T-helper 2 cell treated with Interferon-gamma antibody and Interleukin-4, amounts not matched to agents 100 ng/mL and 5 ng/mL, for 36 hours (primary cell): ENCODE measurements around the gene TMPRSS13. TPM values are rescaled to one million over a fixed set of nuclear protein-coding genes. Genes with fewer than 3 reads are reported as not detected.
"Not testable (repeated sequence)": the region's sequence is repeated elsewhere in the genome, so short reads cannot be mapped to it uniquely, and the experiment has no call there.

ENCODE experiments used
- intact Hi-C: fragments of 100-400 bp; cut with micrococcal nuclease; formaldehyde crosslinking; loops from one replicate; pipeline ENCODE4 v1.15.1; 2023
- total RNA-seq: library from RNA; stranded (reverse); gene quantifications from 2 replicates; pipeline ENCODE4 v1.2.3, GENCODE V29; 2022

The TMPRSS13 gene
- total RNA-seq, 1 donor from 2014 or later: 2.8 TPM

GRCh38 chr11:117874253-117874909, 54.8 kb downstream of the TMPRSS13 start:
- intact Hi-C loops: no loop called here

DNA sequence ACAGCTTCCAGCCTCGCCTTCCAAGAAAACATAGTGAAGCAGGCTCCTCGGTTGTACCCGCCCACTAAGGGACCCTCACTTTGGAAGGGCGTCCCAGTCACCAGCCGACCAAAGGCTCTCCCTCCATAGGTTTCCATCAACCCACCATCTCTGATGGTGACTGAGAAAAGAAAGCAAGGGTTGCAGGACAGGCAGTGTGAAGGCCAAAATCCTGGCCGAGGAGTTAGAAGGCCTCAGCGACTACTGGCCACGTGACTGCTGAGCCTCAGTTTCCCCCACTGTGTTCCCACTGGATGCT, 55.4 kb downstream of the TMPRSS13 start:
- intact Hi-C loops: no loop called here

DNA sequence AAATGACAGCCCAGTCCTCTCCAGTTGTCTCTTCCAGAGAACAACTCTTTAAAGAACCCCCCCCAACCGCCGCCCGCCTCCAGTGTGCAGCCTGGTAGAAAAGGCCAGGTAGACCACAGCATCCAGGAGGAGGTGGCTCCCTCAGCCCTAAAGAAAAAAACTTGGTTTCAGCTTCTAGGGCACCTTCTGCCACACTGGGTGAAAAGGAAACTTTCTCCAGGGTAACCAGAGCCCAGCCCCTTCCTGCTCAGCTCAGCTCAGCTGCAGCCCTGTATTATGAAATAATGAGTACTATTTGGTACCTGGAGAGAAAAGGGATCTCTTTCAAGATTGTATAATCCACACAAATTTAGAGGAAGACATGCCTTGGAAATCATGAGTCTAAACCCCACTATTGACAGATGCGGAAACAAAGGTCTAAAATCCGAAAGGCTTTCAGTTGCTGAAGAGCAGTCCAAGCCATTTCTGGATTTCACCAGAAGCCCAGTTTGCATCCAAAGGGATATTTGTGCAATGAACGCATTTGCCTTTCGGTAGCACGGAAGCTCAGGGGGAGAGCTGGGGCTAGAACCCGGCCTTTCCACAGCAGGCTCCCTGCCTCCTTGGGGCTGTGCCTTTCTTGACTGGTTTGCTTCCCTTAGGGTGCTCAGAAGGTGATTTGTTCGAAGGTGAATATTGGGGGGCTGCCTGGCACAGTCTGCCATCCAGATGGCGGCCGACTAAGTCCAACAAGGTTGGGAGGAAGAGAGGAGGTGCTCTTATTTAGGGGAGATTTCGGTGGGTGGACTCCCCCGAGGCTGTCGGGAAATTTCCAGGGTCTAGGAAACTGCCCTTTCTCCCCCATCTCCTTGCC, 56.0 kb downstream of the TMPRSS13 start:
- intact Hi-C loops: no loop called here

DNA sequence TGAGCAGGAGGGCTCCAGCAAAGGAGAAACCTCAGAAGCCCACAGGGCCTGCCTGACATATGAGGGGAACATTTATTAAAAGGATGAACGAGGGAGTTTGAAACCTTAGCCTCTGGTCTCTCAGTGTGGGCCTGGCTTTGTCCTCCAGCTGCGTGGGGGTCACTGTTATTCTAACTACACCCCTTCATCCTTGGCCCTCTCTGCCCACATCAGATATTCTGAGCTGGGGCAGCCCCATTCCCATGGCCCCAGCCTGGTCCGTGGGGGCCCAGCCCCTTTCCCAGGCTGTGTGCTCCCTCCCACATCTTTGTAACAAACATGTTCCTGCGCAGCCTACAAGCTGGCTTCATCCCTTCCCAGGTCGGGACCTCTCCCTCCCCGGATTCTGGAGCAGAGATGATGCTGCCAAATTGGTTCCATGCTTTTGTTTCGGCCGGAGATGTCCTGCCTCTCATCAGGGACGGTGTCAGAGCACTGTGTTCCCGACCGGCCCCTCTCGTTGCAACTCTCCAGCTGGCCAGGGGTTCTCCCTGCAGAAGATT, 56.7 kb downstream of the TMPRSS13 start:
- intact Hi-C loops: no loop called here

- intact Hi-C loops: no loop called here
Observed at GRCh38 chr11:117871784-117872183, 57.4 kb downstream of the TMPRSS13 start.

GRCh38 chr11:117871160-117871559, 58.0 kb downstream of the TMPRSS13 start:
- intact Hi-C loops: no loop called here

GRCh38 chr11:117870103-117870952, 58.9 kb downstream of the TMPRSS13 start:
- intact Hi-C loops: no loop called here

GRCh38 chr11:117869604-117870003, 59.6 kb downstream of the TMPRSS13 start:
- intact Hi-C loops: no loop called here

- intact Hi-C loops: no loop called here
Observed at GRCh38 chr11:117868815-117869561, 60.2 kb downstream of the TMPRSS13 start.

DNA sequence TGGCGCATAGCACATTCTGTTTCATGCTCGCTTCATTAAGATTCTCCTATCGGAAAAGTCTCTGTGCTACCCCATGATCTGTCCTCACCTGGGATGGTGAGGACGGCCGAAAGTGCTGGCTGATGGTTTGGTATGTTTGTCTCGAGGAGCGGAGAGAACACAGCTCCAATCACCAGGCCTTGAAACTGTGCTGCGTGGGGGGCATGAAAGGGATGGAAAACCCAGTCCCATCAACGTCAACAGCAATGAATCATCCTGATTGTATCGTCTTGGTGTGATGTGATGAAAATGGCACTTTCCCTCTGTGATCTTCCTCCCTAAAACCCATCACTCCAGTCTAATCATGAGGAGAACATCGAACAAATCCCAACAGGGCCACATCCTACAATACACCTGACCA, 61.1 kb downstream of the TMPRSS13 start:
- intact Hi-C loops: no loop called here

DNA sequence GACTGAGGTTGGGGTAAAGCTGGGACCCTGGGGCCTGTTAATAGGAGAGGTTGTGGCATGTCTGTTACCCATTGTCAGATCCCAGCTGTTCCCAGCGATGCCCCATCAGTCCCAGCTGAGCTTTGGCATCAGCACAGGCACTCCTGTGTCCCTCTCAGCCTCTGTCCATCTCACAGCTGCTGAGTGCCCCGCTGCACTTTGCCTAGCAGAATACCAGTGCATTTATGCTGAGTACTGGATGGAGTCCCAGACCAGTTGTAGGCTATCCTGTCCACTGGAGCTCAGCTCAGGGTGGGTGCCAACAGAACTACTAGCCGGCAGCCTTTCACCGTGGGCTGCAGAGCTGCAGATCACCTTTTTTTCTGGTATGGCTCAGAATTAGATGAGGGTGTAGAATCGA, 62.7 kb downstream of the TMPRSS13 start:
- intact Hi-C loops: no loop called here

GRCh38 chr11:117865546-117865945, 63.7 kb downstream of the TMPRSS13 start:
- intact Hi-C loops: not testable (repeated sequence)

DNA sequence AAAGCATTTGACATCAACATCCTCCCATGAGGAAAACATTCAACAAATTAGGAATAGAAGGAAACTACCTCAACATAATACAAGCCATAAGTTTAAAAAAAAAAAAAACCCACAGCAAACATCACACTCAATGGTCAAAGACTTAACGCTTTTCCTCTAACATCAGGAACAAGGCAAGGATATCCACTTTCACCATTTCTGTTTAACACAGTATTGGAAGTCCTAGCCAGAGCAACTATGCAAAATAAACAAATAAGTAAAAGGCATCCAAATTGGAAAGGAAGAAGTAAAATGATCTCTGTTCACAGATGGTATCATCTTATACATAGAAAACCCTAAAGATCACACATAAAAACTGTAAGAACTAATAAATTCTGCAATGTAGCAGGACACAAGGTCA, 65.8 kb downstream of the TMPRSS13 start:
- intact Hi-C loops: no loop called here

DNA sequence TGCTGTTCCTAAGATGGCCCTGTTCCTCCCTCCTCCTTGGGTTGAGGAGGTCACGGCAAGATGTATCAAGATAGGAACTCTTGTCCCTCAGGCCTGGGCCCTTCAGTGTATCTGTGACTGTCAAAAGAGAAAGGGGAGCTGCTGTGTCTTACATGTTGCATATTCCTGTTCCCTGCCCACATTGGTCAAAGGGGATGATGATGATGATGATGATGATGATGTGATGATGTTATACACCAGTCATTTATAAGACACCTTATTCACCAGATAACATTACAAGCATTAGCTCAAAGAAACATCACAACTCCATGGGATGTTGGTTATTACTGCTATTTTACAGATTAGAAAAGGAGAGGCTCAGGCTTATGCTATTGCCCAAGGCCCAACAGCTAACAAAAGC, 66.4 kb downstream of the TMPRSS13 start:
- intact Hi-C loops: no loop called here

DNA sequence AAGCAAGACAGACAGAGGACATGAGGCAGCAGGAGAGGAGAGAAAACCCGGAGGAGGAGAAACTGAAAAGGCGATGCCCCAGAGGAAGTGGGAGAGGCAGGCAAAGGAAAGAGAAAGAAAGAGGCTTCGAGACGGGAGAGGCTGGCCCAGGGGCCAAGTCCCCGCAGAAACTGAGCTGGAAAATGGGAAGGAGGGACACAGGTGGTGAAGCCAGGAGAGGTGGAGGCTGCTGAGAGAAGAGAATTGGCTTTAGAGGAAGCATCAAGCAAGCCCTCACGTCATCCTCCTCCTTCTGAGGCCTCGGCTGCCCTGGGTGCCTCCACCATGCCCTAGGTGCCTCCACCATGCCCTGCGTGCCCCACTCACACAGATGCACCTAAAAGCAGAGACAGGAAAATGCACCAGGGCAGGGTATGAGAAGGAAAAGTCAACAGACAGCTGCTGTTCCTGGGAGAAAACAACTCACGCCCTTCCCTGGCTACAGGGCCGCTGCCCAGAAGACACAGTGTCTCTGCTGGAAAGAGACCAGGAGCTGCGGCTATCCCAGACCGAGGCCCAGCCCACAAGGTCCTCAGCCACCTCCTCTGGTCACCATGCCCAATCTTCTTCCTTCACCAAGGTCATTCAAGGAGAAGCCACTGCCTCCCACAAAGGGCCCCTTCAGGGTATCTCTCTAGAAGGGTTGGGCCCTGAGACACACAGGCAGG, 67.0 kb downstream of the TMPRSS13 start:
- intact Hi-C loops: no loop called here

- intact Hi-C loops: no loop called here
Observed at GRCh38 chr11:117861151-117862018, 67.8 kb downstream of the TMPRSS13 start.

GRCh38 chr11:117860139-117860538, 69.1 kb downstream of the TMPRSS13 start:
- intact Hi-C loops: no loop called here

DNA sequence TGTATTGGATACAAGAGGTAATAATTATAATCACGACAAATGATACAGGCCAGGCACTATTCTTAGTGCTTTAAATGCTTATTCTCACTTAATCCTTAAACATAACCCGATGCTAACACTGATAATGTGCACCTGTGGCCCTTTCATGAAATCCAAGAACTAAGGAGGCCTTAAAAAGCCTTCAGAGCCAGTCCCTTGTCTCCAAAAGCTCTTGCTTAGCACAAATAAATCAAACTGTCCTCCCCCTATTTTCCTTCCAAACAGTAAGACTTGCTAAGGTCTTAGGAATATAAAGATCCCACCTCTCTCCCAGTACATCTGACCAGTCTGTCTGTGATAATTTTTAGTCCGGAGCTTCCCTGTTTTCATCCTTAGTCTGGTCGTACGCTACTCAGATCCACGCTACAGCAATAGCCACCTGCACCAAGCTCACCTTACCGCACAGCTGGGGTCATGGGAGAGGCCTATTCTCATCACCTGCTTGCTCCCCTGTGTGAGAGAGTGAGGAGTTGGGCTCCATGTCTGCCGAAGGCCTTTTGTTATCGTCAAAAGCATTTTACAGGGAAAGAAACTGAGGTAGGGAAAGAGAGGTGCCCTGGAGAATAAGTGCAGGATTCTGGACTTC, 69.6 kb downstream of the TMPRSS13 start:
- intact Hi-C loops: no loop called here

- intact Hi-C loops: no loop called here
Observed at GRCh38 chr11:117859061-117859460, 70.1 kb downstream of the TMPRSS13 start.
